Measurements from ENCODE around the gene EPN3. TPM values are rescaled to one million over a fixed set of nuclear protein-coding genes. Genes with fewer than 3 reads are reported as not detected.

Gene EPN3
- total RNA-seq, 3 donors from 2014 or later, result 16.2 to 40.0 (median 27.4) TPM

GRCh38 chr17:50558091-50558490, 25.6 kb downstream of the EPN3 start:
- intact Hi-C loops (cut with DNase I, micrococcal nuclease), result loop anchor here (10.0 kb wide), 2 partner anchors 127 to 397 kb away; no protein-coding TSS in a partner anchor
- TF ChIP-seq CTCF (IDR thresholded peaks at IDR 0.05), result no peak
- no peaks in the 10 kb centered on the region for H3K36me3 ChIP-seq (ENCODE audit: low read depth)
- no peak overlapping the region for H3K4me3 ChIP-seq
- ATAC-seq (no peak), DNase-seq (no peak)
- no peaks in the 10 kb centered on the region for H3K9me3 ChIP-seq
- peaks cover 30% of the 10 kb centered on the region for H3K4me1 ChIP-seq (ENCODE audit: low read depth)

GRCh38 chr17:50558581-50558940, 26.0 kb downstream of the EPN3 start:
- DNase-seq, result no peak
- Histone ChIP-seq H3K4me3 (no peak overlapping the region), H3K4me1 (ENCODE audit: low read depth) (peaks cover 30% of the 10 kb centered on the region), H3K36me3 (ENCODE audit: low read depth) (no peaks in the 10 kb centered on the region), H3K9me3 (no peaks in the 10 kb centered on the region)
- ATAC-seq, result no peak
- TF ChIP-seq CTCF (IDR thresholded peaks at IDR 0.05), result no peak
- intact Hi-C loops (cut with DNase I, micrococcal nuclease), result loop anchor here (10.0 kb wide), 2 partner anchors 126 to 396 kb away; no protein-coding TSS in a partner anchor

GRCh38 chr17:50558941-50559614, 26.5 kb downstream of the EPN3 start:
- no peak for ATAC-seq
- Histone ChIP-seq H3K4me1 (ENCODE audit: low read depth) (peaks cover 30% of the 10 kb centered on the region), H3K36me3 (ENCODE audit: low read depth) (no peaks in the 10 kb centered on the region), H3K4me3 (no peak overlapping the region), H3K9me3 (no peaks in the 10 kb centered on the region)
- peak in 2 of 3 donors; percentile 50 to 57 for DNase-seq
- intact Hi-C loops (cut with DNase I, micrococcal nuclease), result loop anchor here (10.0 kb wide), 2 partner anchors 126 to 396 kb away; no protein-coding TSS in a partner anchor
- TF ChIP-seq CTCF (IDR thresholded peaks at IDR 0.05), result no peak

- DNase-seq (peak in 2 of 3 donors; percentile 63 to 70), ATAC-seq (peak; percentile 66)
- intact Hi-C loops (cut with DNase I, micrococcal nuclease), result loop anchor here (10.0 kb wide), 2 partner anchors 125 to 395 kb away; no protein-coding TSS in a partner anchor
- Histone ChIP-seq H3K4me3 (no peak overlapping the region), H3K36me3 (ENCODE audit: low read depth) (no peaks in the 10 kb centered on the region), H3K4me1 (ENCODE audit: low read depth) (peaks cover 30% of the 10 kb centered on the region), H3K9me3 (no peaks in the 10 kb centered on the region)
- no peak for TF ChIP-seq CTCF (IDR thresholded peaks at IDR 0.05)
Observed at GRCh38 chr17:50559674-50560184, 27.2 kb downstream of the EPN3 start.

GRCh38 chr17:50560185-50560824, 27.8 kb downstream of the EPN3 start, which contains the start of gene CACNA1G:
TSS of gene CACNA1G (plus strand) at chr17:50560715. CDS start at chr17:50561460, 745 bp downstream.
- Histone ChIP-seq H3K36me3 (ENCODE audit: low read depth) (no peaks in the 10 kb centered on the region), H3K4me1 (ENCODE audit: low read depth) (peaks cover 30% of the 10 kb centered on the region), H3K9me3 (no peaks in the 10 kb centered on the region), H3K4me3 (no peak within 1 kb of the TSS)
- peak; percentile 91 for ATAC-seq
- intact Hi-C loops (cut with DNase I, micrococcal nuclease), result no loop called here
- TF ChIP-seq CTCF (IDR thresholded peaks at IDR 0.05), result no peak
- peak; percentile 89 to 94 (median 90) for DNase-seq

All from mucosa of descending colon (tissue), 3 donors.